HG03432 (cell line): ENCODE results near the gene MPRIP.
A peak's percentile ranks its signal among the peaks of the same experiment; 100 is the strongest.

Experiments used
- ATAC-seq: cut with Tn5 transposase; IDR thresholded peaks from one replicate; pipeline ENCODE4 v1.9.1; 2021; ENCODE audit warnings: mild to moderate bottlenecking, moderate library complexity; ENCODE audit not compliant: unreplicated experiment

Gene MPRIP

GRCh38 chr17:17028878-17029535 is 13.2 kb upstream of the MPRIP start:
- ATAC-seq = no peak

GRCh38 chr17:17029938-17030337 is 12.3 kb upstream of the MPRIP start:
- no peak for ATAC-seq

- no peak for ATAC-seq
These were observed 11.6 kb upstream of the MPRIP start for GRCh38 chr17:17030515-17031211.

- no peak for ATAC-seq
These were observed 10.0 kb upstream of the MPRIP start for GRCh38 chr17:17032131-17032692.

GRCh38 chr17:17033466-17033865 is 8.8 kb upstream of the MPRIP start:
- ATAC-seq = no peak

- ATAC-seq = no peak
These were observed 8.2 kb upstream of the MPRIP start for GRCh38 chr17:17034026-17034425.

GRCh38 chr17:17034496-17035075 is 7.7 kb upstream of the MPRIP start:
- no peak for ATAC-seq

GRCh38 chr17:17035490-17035889 is 6.8 kb upstream of the MPRIP start:
- ATAC-seq = no peak

GRCh38 chr17:17035920-17036523 is 6.2 kb upstream of the MPRIP start:
- no peak for ATAC-seq

- ATAC-seq = peak; percentile 34
These were observed 5.7 kb upstream of the MPRIP start for GRCh38 chr17:17036524-17036998.

- ATAC-seq = no peak
These were observed 2.3 kb upstream of the MPRIP start for GRCh38 chr17:17039911-17040310.

GRCh38 chr17:17041018-17041521 is 1.2 kb upstream of the MPRIP start:
- ATAC-seq = no peak

- peak; percentile 94 for ATAC-seq
These were observed 480 bp upstream of the MPRIP start for GRCh38 chr17:17041571-17042383.

- ATAC-seq = no peak
These were observed 699 bp downstream of the MPRIP start for GRCh38 chr17:17042851-17043460.

GRCh38 chr17:17043461-17044271 is 1.4 kb downstream of the MPRIP start:
- no peak for ATAC-seq

GRCh38 chr17:17044846-17045561 is 2.7 kb downstream of the MPRIP start:
- ATAC-seq = no peak

- no peak for ATAC-seq
These were observed 5.8 kb downstream of the MPRIP start for GRCh38 chr17:17048106-17048505.
